SK-N-SH (cell line): Measurements from ENCODE around the gene DCXR. TPM values are rescaled to one million over a fixed set of nuclear protein-coding genes. Genes with fewer than 3 reads are reported as not detected.

Source experiments
- CTCF ChIA-PET: fragments of 300-600, 350-600 bp; formaldehyde crosslinking; extraction: SDS; loops from one replicate; lab custom pipeline; 2021; lab: Yijun Ruan, JAX
- POLR2A ChIA-PET: fragments of 350-600 bp; sonication (Branson Sonifier 250); formaldehyde crosslinking; extraction: SDS; loops from one replicate; lab custom pipeline; 2020; ENCODE audit warnings: antibody characterized with exemption, inconsistent platforms; lab: Yijun Ruan, JAX
- DNase-seq: peaks from one replicate; pipeline ENCODE4 v3.0.0; 2012
- H2AFZ ChIP-seq: fragments of 200-600 bp; sonication (generic); 2 replicates; pipeline ENCODE4 v1.8.1; 2016; ENCODE audit warnings: antibody characterized with exemption, mild to moderate bottlenecking, low read depth
- H3F3A ChIP-seq: fragments of 200-600 bp; sonication (generic); replicated peaks from 2 replicates; pipeline ENCODE3; 2016; ENCODE audit warnings: antibody characterized with exemption, mild to moderate bottlenecking; ENCODE audit not compliant: insufficient read depth
- H3K27ac ChIP-seq, 2 experiments: fragments of 200-500 bp in 1 of 2; fragments of 200-600 bp in 1 of 2; sonication (Bioruptor generic) in 1 of 2; sonication (generic), shearing (Covaris generic) in 1 of 2; 2 replicates each; pipeline versions ENCODE4 v1.5.1 to v1.6.1; 2014 to 2016; ENCODE audit warnings: low read depth in 2 of 2, inconsistent platforms in 1 of 2, low read length in 1 of 2, mild to moderate bottlenecking in 1 of 2, mixed read lengths in 1 of 2
- H3K27me3 ChIP-seq: fragments of 200-600 bp; sonication (generic), shearing (Covaris generic); 2 replicates; pipeline ENCODE4 v1.6.1; 2016; ENCODE audit warnings: mixed run types; ENCODE audit not compliant: insufficient read depth
- H3K36me3 ChIP-seq, 2 experiments: fragments of 200-500 bp in 1 of 2; fragments of 200-600 bp in 1 of 2; sonication (Bioruptor generic) in 1 of 2; sonication (generic) in 1 of 2; replicated peaks in 1 of 2; 2 replicates each; pipeline versions ENCODE3 to v1.5.1; 2014 to 2016; ENCODE audit warnings: low read length in 1 of 2, mild to moderate bottlenecking in 1 of 2; ENCODE audit not compliant: insufficient read depth in 2 of 2, control insufficient read depth in 1 of 2
- H3K4me1 ChIP-seq, 2 experiments: fragments of 200-500 bp in 1 of 2; fragments of 200-600 bp in 1 of 2; sonication (Bioruptor generic) in 1 of 2; sonication (generic), shearing (Covaris generic) in 1 of 2; 2 replicates each; pipeline versions ENCODE4 v1.5.1 to v1.6.1; 2014 to 2016; ENCODE audit warnings: low read depth in 1 of 2, low read length in 1 of 2, mixed run types in 1 of 2; ENCODE audit not compliant: insufficient read depth in 2 of 2, control insufficient read depth in 1 of 2
- H3K4me2 ChIP-seq: fragments of 200-600 bp; sonication (generic), shearing (Covaris generic); 2 replicates; pipeline ENCODE4 v1.6.1; 2017; ENCODE audit warnings: mixed run types
- H3K4me3 ChIP-seq, 2 experiments: fragments of 200-500 bp in 1 of 2; fragments of 200-600 bp in 1 of 2; sonication (Bioruptor generic) in 1 of 2; sonication (generic), shearing (Covaris generic) in 1 of 2; 2 replicates each; pipeline versions ENCODE4 v1.5.1 to v1.8.1; 2014 to 2016; ENCODE audit warnings: low read depth in 2 of 2, inconsistent platforms in 1 of 2, low read length in 1 of 2, mild to moderate bottlenecking in 1 of 2, mixed read lengths in 1 of 2, moderate library complexity in 1 of 2
- H3K79me2 ChIP-seq: fragments of 200-600 bp; sonication (generic); 2 replicates; pipeline ENCODE4 v1.8.1; 2017; ENCODE audit warnings: mild to moderate bottlenecking; ENCODE audit not compliant: insufficient read depth
- H3K9ac ChIP-seq: fragments of 200-600 bp; sonication (generic); 2 replicates; pipeline ENCODE4 v1.6.1; 2017; ENCODE audit warnings: mixed run types
- H3K9me2 ChIP-seq: fragments of 200-600 bp; sonication (generic); 2 replicates; pipeline ENCODE4 v1.6.1; 2017; ENCODE audit warnings: mixed run types
- H3K9me3 ChIP-seq: fragments of 200-600 bp; sonication (generic); 2 replicates; pipeline ENCODE4 v1.6.1; 2017; ENCODE audit warnings: mixed run types, mild to moderate bottlenecking, moderate library complexity
- H4K20me1 ChIP-seq: fragments of 200-600 bp; sonication (generic); 2 replicates; pipeline ENCODE4 v1.6.1; 2017; ENCODE audit warnings: mild to moderate bottlenecking, mixed run types; ENCODE audit not compliant: insufficient read depth
- ELF1 ChIP-seq: IDR thresholded peaks from 2 replicates; pipeline ENCODE4 v1.4.0; 2012
- FOSL2 ChIP-seq: IDR thresholded peaks from 2 replicates; pipeline ENCODE4 v1.4.0; 2012; ENCODE audit warnings: low read depth, mild to moderate bottlenecking, moderate library complexity, borderline replicate concordance
- FOXJ3 ChIP-seq: sonication (generic); formaldehyde crosslinking; IDR thresholded peaks from 2 replicates; pipeline ENCODE4 v1.5.1; 2020; ENCODE audit warnings: mild to moderate bottlenecking, missing genetic modification reagents
- FOXM1 ChIP-seq: IDR thresholded peaks from 2 replicates; pipeline ENCODE4 v1.4.0; 2012; ENCODE audit warnings: low read depth, mild to moderate bottlenecking
- GATA2 ChIP-seq: sonication (generic); formaldehyde crosslinking; IDR thresholded peaks from 2 replicates; pipeline ENCODE4 v1.5.0; 2020; ENCODE audit warnings: mild to moderate bottlenecking, missing genetic modification reagents
- IRF3 ChIP-seq: fragments of 150-350 bp; IDR thresholded peaks from 2 replicates; pipeline ENCODE4 v1.6.1; 2016; ENCODE audit warnings: mild to moderate bottlenecking, low read depth, low read length
- MEF2A ChIP-seq: IDR thresholded peaks from 2 replicates; pipeline ENCODE4 v1.4.0; 2012; ENCODE audit warnings: low read depth, borderline replicate concordance
- MXI1 ChIP-seq: IDR thresholded peaks from 2 replicates; pipeline ENCODE4 v1.6.1; 2012; ENCODE audit warnings: mild to moderate bottlenecking, low read depth, low read length, improper control_type of control experiment
- PBX3 ChIP-seq: IDR thresholded peaks from 2 replicates; pipeline ENCODE4; 2012
- POLR2AphosphoS5 ChIP-seq: IDR thresholded peaks from 2 replicates; pipeline ENCODE4 v1.6.1; 2012; ENCODE audit warnings: low read depth, low read length
- RAD21 ChIP-seq: IDR thresholded peaks from 2 replicates; pipeline ENCODE4 v1.6.1; 2012; ENCODE audit warnings: mild to moderate bottlenecking, low read length
- RCOR1 ChIP-seq: fragments of 150-350 bp; IDR thresholded peaks from 2 replicates; pipeline ENCODE4 v1.6.1; 2017; ENCODE audit warnings: antibody characterized with exemption, low read length
- REST ChIP-seq: IDR thresholded peaks from 2 replicates; pipeline ENCODE4 v1.6.1; 2012; ENCODE audit warnings: mild to moderate bottlenecking, low read depth, low read length, moderate library complexity
- RFX5 ChIP-seq: IDR thresholded peaks from 2 replicates; pipeline ENCODE4 v1.6.1; 2012; ENCODE audit warnings: mild to moderate bottlenecking, improper control_type of control experiment, low read length
- RXRA ChIP-seq: IDR thresholded peaks from 2 replicates; pipeline ENCODE4 v1.4.0; 2012; ENCODE audit warnings: low read depth, mild to moderate bottlenecking, borderline replicate concordance
- TAF1 ChIP-seq: IDR thresholded peaks from 2 replicates; pipeline ENCODE4 v1.6.1; 2012; ENCODE audit warnings: low read depth, mild to moderate bottlenecking, low read length, moderate library complexity, borderline replicate concordance
- TCF12 ChIP-seq: IDR thresholded peaks from 2 replicates; pipeline ENCODE4 v1.4.0; 2012
- ZBTB33 ChIP-seq: IDR thresholded peaks from 2 replicates; pipeline ENCODE4 v1.4.0; 2012; ENCODE audit warnings: low read depth, borderline replicate concordance
- WGBS: methylation state at CpG from one replicate; pipeline ENCODE4 v1.1.6; 2017; ENCODE audit warnings: low lambda C conversion rate; 5-methylcytosine and 5-hydroxymethylcytosine counted together
- polyA plus RNA-seq, 3 experiments: library from polyadenylated mRNA; depleted of rRNA; stranded (reverse); fragments of >200 nt; gene quantifications; 2 replicates each; pipeline ENCODE4 v1.2.3, GENCODE V29; 2012

DCXR gene
- polyA plus RNA-seq, 1 of the 3 experiments (the other 2 are of a cell fraction) = 190 TPM

GRCh38 chr17:82082456-82082855 is 45.0 kb upstream of the DCXR start:
- 98% methylated on average over 19 of the region's 19 CpGs for WGBS
- Histone ChIP-seq H3K4me1 (no peaks in the 10 kb centered on the region), H3K9me2 (no peaks in the 10 kb centered on the region), H4K20me1 (no peaks in the 10 kb centered on the region), H3K36me3 (peaks cover 23 to 89% of the 10 kb centered on the region in 2 experiments), H3K4me3 (no peak overlapping the region), H3F3A (peaks cover 6% of the 10 kb centered on the region), H3K9me3 (no peaks in the 10 kb centered on the region), H3K9ac (no peak overlapping the region), H3K27me3 (no peaks in the 10 kb centered on the region), H3K4me2 (no peak overlapping the region), H3K27ac (no peak overlapping the region), H3K79me2 (no peaks in the 10 kb centered on the region), H2AFZ (no peak overlapping the region)
- ChIA-PET POLR2A (interaction anchor here (0.7 kb wide), 1 partner anchor 23 kb away, joined by 3 read pairs; no protein-coding TSS in a partner anchor), CTCF (interaction anchor here (1.2 to 2.6 kb wide), 3 partner anchors 20 to 123 kb away, joined by 3 to 12 read pairs (median 4); no protein-coding TSS in a partner anchor)
- no peak for DNase-seq
- TF ChIP-seq FOXM1 (no peak), ZBTB33 (no peak), MXI1 (no peak), POLR2AphosphoS5 (no peak), ELF1 (no peak), IRF3 (no peak), GATA2 (CRISPR knock-in tag) (no peak), TCF12 (no peak), REST (no peak), RAD21 (no peak), FOXJ3 (CRISPR knock-in tag) (no peak), RFX5 (no peak), RXRA (no peak), PBX3 (no peak), MEF2A (no peak), FOSL2 (no peak), RCOR1 (no peak), TAF1 (no peak)
